GM12878 (cell line): ENCODE measurements around the gene GPR87. TPM values are rescaled to one million over a fixed set of nuclear protein-coding genes. Genes with fewer than 3 reads are reported as not detected.

Experiments
- ATAC-seq: fragments of 200-7000 bp; cut with Tn5 transposase; 3 replicates; pipeline ENCODE4 v1.9.1; 2020; ENCODE audit warnings: mild to moderate bottlenecking, moderate library complexity
- BruUV-seq: library from RNA; stranded (reverse); fragments of 400-500 nt; replicated peaks from 2 replicates; lab custom pipeline; 2021; lab: Mats Ljungman, UMichigan
- CTCF ChIA-PET: fragments of 300-600 bp; sonication (Branson Sonifier 250); formaldehyde crosslinking; extraction: SDS; loops from one replicate; lab custom pipeline; 2021; ENCODE audit warnings: inconsistent platforms; lab: Yijun Ruan, JAX
- POLR2A ChIA-PET: fragments of 350-600 bp; formaldehyde crosslinking; extraction: SDS; loops from one replicate; lab custom pipeline; 2021; ENCODE audit warnings: inconsistent platforms; lab: Charles Lee
- RAD21 ChIA-PET: fragments of 300-600 bp; sonication (Branson Sonifier 250); formaldehyde crosslinking; loops from one replicate; lab custom pipeline; 2023; ENCODE audit warnings: antibody characterized with exemption; ENCODE audit not compliant: unreplicated experiment; lab: Charles Lee
- SMC1A ChIA-PET: fragments of 300-600 bp; sonication (Branson Sonifier 250); formaldehyde crosslinking; loops from one replicate; lab custom pipeline; 2023; ENCODE audit not compliant: unreplicated experiment, uncharacterized antibody; lab: Charles Lee
- DNase-seq: peaks from one replicate; pipeline ENCODE4 v3.0.0-alpha.2; 2011; ENCODE audit warnings: low read depth, low spot score
- FAIRE-seq: peaks from 3 replicates; lab custom pipeline; 2011; peaks lifted over from hg19 to GRCh38; lab: Jason Lieb, UNC
- H2AFZ ChIP-seq: 2 replicates; pipeline ENCODE4 v1.6.0; 2011; ENCODE audit warnings: low read depth, low read length, control low read depth; ENCODE audit not compliant: control insufficient read depth
- H3K27ac ChIP-seq: 2 replicates; pipeline ENCODE4 v1.5.1; 2011; ENCODE audit warnings: control low read depth; ENCODE audit not compliant: control insufficient read depth, insufficient read depth
- H3K27me3 ChIP-seq, 2 experiments: replicated peaks in 1 of 2; 2 replicates each; pipeline versions ENCODE4 v1.6.0 to v1.6.1; 2011; ENCODE audit warnings: low read length in 1 of 2; ENCODE audit not compliant: control insufficient read depth in 2 of 2, insufficient read depth in 2 of 2
- H3K36me3 ChIP-seq, 2 experiments: 2 replicates each; pipeline ENCODE4 v1.5.1; 2011; ENCODE audit warnings: low read length in 1 of 2; ENCODE audit not compliant: control insufficient read depth in 2 of 2, insufficient read depth in 2 of 2
- H3K4me1 ChIP-seq: 2 replicates; pipeline ENCODE4 v1.6.1; 2011; ENCODE audit warnings: mild to moderate bottlenecking, low read length, moderate library complexity, mixed read lengths; ENCODE audit not compliant: control insufficient read depth, insufficient read depth
- H3K4me2 ChIP-seq: 2 replicates; pipeline ENCODE4 v1.6.0; 2011; ENCODE audit warnings: control low read depth; ENCODE audit not compliant: control insufficient read depth, insufficient read depth
- H3K4me3 ChIP-seq: fragments of 200-600 bp; sonication (generic); 2 replicates; pipeline ENCODE4 v1.5.1; 2016
- H3K79me2 ChIP-seq: 2 replicates; pipeline ENCODE4 v1.6.0; 2011; ENCODE audit warnings: low read length; ENCODE audit not compliant: control insufficient read depth, insufficient read depth
- H3K9ac ChIP-seq: 2 replicates; pipeline ENCODE4 v1.8.0; 2011; ENCODE audit warnings: low read length, control low read depth, mixed read lengths; ENCODE audit not compliant: control insufficient read depth, insufficient read depth
- H3K9me3 ChIP-seq: replicated peaks from 3 replicates; pipeline ENCODE4 v1.5.1; 2011; ENCODE audit warnings: mild to moderate bottlenecking, low read length; ENCODE audit not compliant: control insufficient read depth, insufficient read depth
- H4K20me1 ChIP-seq: 2 replicates; pipeline ENCODE4 v1.6.0; 2011; ENCODE audit not compliant: control insufficient read depth, insufficient read depth
- EZH2 ChIP-seq: IDR thresholded peaks from 2 replicates; pipeline ENCODE4 v1.6.1; 2012; ENCODE audit warnings: low read depth, mild to moderate bottlenecking, control low read depth, inconsistent platforms, low read length, borderline replicate concordance; ENCODE audit not compliant: control insufficient read depth
- LARP7 ChIP-seq: fragments of 450-650 bp; IDR thresholded peaks from 2 replicates; pipeline ENCODE4 v1.6.1; 2017; ENCODE audit warnings: mild to moderate bottlenecking
- NFXL1 ChIP-seq: fragments of 450-650 bp; IDR thresholded peaks from 2 replicates; pipeline ENCODE4 v1.6.1; 2017; ENCODE audit warnings: antibody characterized with exemption, mild to moderate bottlenecking, borderline replicate concordance
- SPI1 ChIP-seq: IDR thresholded peaks from 2 replicates; pipeline ENCODE4 v1.6.1; 2011; ENCODE audit warnings: low read depth, mild to moderate bottlenecking, low read length, moderate library complexity, borderline replicate concordance; ENCODE audit not compliant: insufficient read depth
- ZNF622 ChIP-seq: fragments of 450-650 bp; IDR thresholded peaks from 2 replicates; pipeline ENCODE4 v1.6.1; 2017; ENCODE audit warnings: mild to moderate bottlenecking, inconsistent platforms
- WGBS: methylation state at CpG from one replicate; pipeline ENCODE4 v1.1.6; 2016; ENCODE audit warnings: low lambda C conversion rate; ENCODE audit not compliant: insufficient replicate concordance, insufficient coverage; ENCODE audit errors: missing lambda C conversion rate; 5-methylcytosine and 5-hydroxymethylcytosine counted together
- in situ Hi-C: fragments of 300-500 bp; cut with MboI; formaldehyde crosslinking; loops from 9 replicates; pipeline ENCODE4 v1.14.3; 2018; ENCODE audit warnings: mixed read lengths
- intact Hi-C: fragments of 100-400 bp; cut with micrococcal nuclease; formaldehyde crosslinking; loops from one replicate; pipeline ENCODE4 v1.14.2; 2022; ENCODE audit not compliant: unreplicated experiment
- polyA plus RNA-seq, 11 experiments: library from polyadenylated mRNA; depleted of rRNA in 4 of 11; unstranded in 6 of 11; stranded (reverse) in 5 of 11; fragments of >200 nt; fragmentation: Nextera tagmentation in 4 of 11; fragmentation: Illumina TruSeq in 1 of 11; extraction: Ambion mirVana in 4 of 11; extraction: Trizol in 1 of 11; gene quantifications; 1 replicate in 1 of 11; 2 replicates in 10 of 11; pipeline versions ENCODE4 v1.2.1 to v1.2.3, GENCODE V29; 2011 to 2016; ENCODE audit warnings: inconsistent platforms in 2 of 11, missing spikeins in 2 of 11, low read depth in 1 of 11
- total RNA-seq, 4 experiments: library from RNA; depleted of rRNA in 3 of 4; stranded (reverse); fragments of >200 nt in 3 of 4; fragmentation: Illumina TruSeq in 1 of 4; extraction: Trizol in 1 of 4; gene quantifications; 2 replicates each; pipeline versions ENCODE4 v1.2.1 to v1.2.3, GENCODE V29; 2013 to 2021
- TF ChIP-seq, protein P1 (sequence below): fragments of 450-650 bp; formaldehyde crosslinking; IDR thresholded peaks from 2 replicates; pipeline ENCODE4 v1.4.0; 2020; ENCODE audit warnings: mild to moderate bottlenecking, moderate library complexity

Gene GPR87
- total and polyA plus RNA-seq, 10 of the 15 experiments (the other 5 are each of a cell fraction or from before 2014, with no cell fraction given): 0.06 to 0.27 (median 0.16) TPM; not detected in 5

DNA sequence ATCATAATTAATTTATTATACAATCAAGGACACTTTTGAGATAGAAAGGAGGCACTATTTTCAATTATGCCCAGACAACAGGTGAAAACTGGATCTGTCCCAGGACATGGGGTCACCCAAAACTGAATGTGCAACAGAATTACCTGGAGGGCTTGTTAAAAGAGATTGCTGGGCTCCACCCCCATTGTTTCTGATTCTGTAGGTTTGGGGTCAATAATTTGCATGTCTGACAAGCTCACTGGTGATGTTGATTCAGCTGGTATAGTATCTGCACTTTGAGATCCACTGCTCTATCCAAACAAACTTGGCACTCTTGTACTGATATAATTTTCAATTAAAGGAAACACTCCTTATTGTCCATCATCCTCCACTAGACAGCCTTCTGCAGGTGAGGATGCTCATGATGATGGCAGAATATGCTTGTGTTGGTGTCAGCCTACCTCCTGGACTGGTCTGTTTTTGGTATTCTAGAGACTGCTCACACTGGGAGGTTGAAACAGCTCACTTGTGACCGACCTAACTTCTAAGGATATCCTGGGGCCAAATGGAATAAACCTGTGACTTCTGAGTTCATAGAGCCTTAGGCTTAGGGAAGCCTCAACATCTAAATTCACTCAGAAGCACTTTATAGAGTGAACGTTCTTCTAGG is 40.5 kb downstream of the GPR87 start:
- BruUV-seq: no TSS peak
- no peak overlapping the region for H3K9ac ChIP-seq
- H3K27me3 ChIP-seq: no peaks in the 10 kb centered on the region
- FAIRE-seq: no peak
- peak overlapping the region; percentile 54 for H3K4me2 ChIP-seq
- no peak for DNase-seq
- POLR2A ChIA-PET: no interaction called here
- peak; percentile 32 for ATAC-seq
- intact Hi-C loops (no loop called here), in situ Hi-C loops (loop anchor here (5.0 to 10.0 kb wide), 3 partner anchors 49 to 731 kb away; partner anchors contain the start of genes EIF2A and SERP1)
- SMC1A ChIA-PET: interaction anchor here (0.9 to 1.6 kb wide), 7 partner anchors 10 to 114 kb away, joined by 3 to 13 read pairs (median 4); no protein-coding TSS in a partner anchor
- peak overlapping the region; percentile 68 for H2AFZ ChIP-seq
- peaks cover 36% of the 10 kb centered on the region for H3K4me1 ChIP-seq
- no peak overlapping the region for H3K27ac ChIP-seq
- CTCF ChIA-PET: interaction anchor here (1.4 to 9.6 kb wide), 3 partner anchors 16 to 108 kb away, joined by 4 to 182 read pairs (median 17); no protein-coding TSS in a partner anchor
- no peaks in the 10 kb centered on the region for H3K79me2 ChIP-seq
- RAD21 ChIA-PET: interaction anchor here (6.0 kb wide), 1 partner anchor 48 kb away, joined by 50 read pairs; no protein-coding TSS in a partner anchor
- TF ChIP-seq, protein P1, sequence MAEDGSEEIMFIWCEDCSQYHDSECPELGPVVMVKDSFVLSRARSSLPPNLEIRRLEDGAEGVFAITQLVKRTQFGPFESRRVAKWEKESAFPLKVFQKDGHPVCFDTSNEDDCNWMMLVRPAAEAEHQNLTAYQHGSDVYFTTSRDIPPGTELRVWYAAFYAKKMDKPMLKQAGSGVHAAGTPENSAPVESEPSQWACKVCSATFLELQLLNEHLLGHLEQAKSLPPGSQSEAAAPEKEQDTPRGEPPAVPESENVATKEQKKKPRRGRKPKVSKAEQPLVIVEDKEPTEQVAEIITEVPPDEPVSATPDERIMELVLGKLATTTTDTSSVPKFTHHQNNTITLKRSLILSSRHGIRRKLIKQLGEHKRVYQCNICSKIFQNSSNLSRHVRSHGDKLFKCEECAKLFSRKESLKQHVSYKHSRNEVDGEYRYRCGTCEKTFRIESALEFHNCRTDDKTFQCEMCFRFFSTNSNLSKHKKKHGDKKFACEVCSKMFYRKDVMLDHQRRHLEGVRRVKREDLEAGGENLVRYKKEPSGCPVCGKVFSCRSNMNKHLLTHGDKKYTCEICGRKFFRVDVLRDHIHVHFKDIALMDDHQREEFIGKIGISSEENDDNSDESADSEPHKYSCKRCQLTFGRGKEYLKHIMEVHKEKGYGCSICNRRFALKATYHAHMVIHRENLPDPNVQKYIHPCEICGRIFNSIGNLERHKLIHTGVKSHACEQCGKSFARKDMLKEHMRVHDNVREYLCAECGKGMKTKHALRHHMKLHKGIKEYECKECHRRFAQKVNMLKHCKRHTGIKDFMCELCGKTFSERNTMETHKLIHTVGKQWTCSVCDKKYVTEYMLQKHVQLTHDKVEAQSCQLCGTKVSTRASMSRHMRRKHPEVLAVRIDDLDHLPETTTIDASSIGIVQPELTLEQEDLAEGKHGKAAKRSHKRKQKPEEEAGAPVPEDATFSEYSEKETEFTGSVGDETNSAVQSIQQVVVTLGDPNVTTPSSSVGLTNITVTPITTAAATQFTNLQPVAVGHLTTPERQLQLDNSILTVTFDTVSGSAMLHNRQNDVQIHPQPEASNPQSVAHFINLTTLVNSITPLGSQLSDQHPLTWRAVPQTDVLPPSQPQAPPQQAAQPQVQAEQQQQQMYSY (CRISPR knock-in tag): no peak
- TF ChIP-seq SPI1: no peak
- TF ChIP-seq LARP7: no peak
- no peak for TF ChIP-seq NFXL1
- TF ChIP-seq ZNF622: no peak
- TF ChIP-seq EZH2: no peak
- H3K36me3 ChIP-seq: no peaks in the 10 kb centered on the region
- H3K4me3 ChIP-seq: no peak overlapping the region
- 29% methylated on average over 2 of the region's 2 CpGs for whole genome bisulfite sequencing
- H4K20me1 ChIP-seq: no peaks in the 10 kb centered on the region
- H3K9me3 ChIP-seq: no peaks in the 10 kb centered on the region
